Spleen (tissue), 11 donors: ENCODE results near the gene FDXR. TPM values are rescaled to one million over a fixed set of nuclear protein-coding genes. Genes with fewer than 3 reads are reported as not detected.

Experiments used
- DNase-seq: peaks from one replicate; pipeline ENCODE4 v3.0.0-alpha.2; 2020
- H3K27ac ChIP-seq, 8 donors: fragments of 200-600 bp; sonication (generic) in 7 of 8; 1 replicate in 4 of 8; 2 replicates in 4 of 8; pipeline versions ENCODE4 v1.5.0 to v1.8.0; 2016 to 2021; ENCODE audit warnings: inconsistent platforms in 4 of 8, mild to moderate bottlenecking in 4 of 8, moderate library complexity in 1 of 8
- H3K27me3 ChIP-seq, 7 donors: fragments of 200-600 bp; sonication (generic) in 6 of 7; replicated peaks in 1 of 7; 1 replicate in 4 of 7; 2 replicates in 3 of 7; pipeline versions ENCODE4 v1.5.0 to v1.8.0; 2016 to 2021; ENCODE audit warnings: inconsistent platforms in 3 of 7, mild to moderate bottlenecking in 1 of 7
- H3K36me3 ChIP-seq, 6 donors: fragments of 200-600 bp; sonication (generic) in 5 of 6; 1 replicate in 4 of 6; 2 replicates in 2 of 6; pipeline versions ENCODE4 v1.5.0 to v1.8.0; 2016 to 2021; ENCODE audit warnings: inconsistent platforms in 2 of 6
- H3K4me1 ChIP-seq, 6 donors: fragments of 200-600 bp; sonication (generic) in 5 of 6; 1 replicate in 3 of 6; 2 replicates in 3 of 6; pipeline versions ENCODE4 v1.5.0 to v1.8.0; 2016 to 2021; ENCODE audit warnings: inconsistent platforms in 3 of 6
- H3K4me3 ChIP-seq, 8 donors: fragments of 200-600 bp; sonication (generic) in 7 of 8; 1 replicate in 4 of 8; 2 replicates in 4 of 8; pipeline versions ENCODE4 v1.5.0 to v1.8.0; 2016 to 2021; ENCODE audit warnings: inconsistent platforms in 4 of 8, mild to moderate bottlenecking in 4 of 8, moderate library complexity in 2 of 8
- H3K9me3 ChIP-seq, 8 donors: fragments of 200-600 bp; sonication (generic) in 7 of 8; 1 replicate in 4 of 8; 2 replicates in 4 of 8; pipeline versions ENCODE4 v1.5.0 to v1.8.0; 2016 to 2021; ENCODE audit warnings: inconsistent platforms in 4 of 8
- CTCF ChIP-seq, 11 experiments: fragments of 200-600 bp in 7 of 11; fragments of 450-650 bp in 4 of 11; sonication (generic) in 4 of 11; IDR thresholded peaks in 8 of 11; conservative IDR thresholded peaks in 3 of 11; 1 replicate in 7 of 11; 2 replicates in 4 of 11; pipeline versions ENCODE4 v1.4.0 to v1.8.0; 2016 to 2021; ENCODE audit warnings: antibody characterized with exemption in 11 of 11, inconsistent platforms in 4 of 11, mild to moderate bottlenecking in 1 of 11
- POLR2A ChIP-seq, 3 donors: fragments of 450-650 bp; IDR thresholded peaks; one replicate each; pipeline ENCODE4 v1.5.1; 2017; ENCODE audit warnings: antibody characterized with exemption in 3 of 3, mild to moderate bottlenecking in 1 of 3
- POLR2AphosphoS5 ChIP-seq, 3 donors: sonication (generic); formaldehyde crosslinking; IDR thresholded peaks; one replicate each; pipeline ENCODE4 v1.5.1; 2017; ENCODE audit warnings: antibody characterized with exemption in 3 of 3
- WGBS, 5 donors: extraction: QIAGEN DNeasy Blood & Tissue Kit in 3 of 5; methylation state at CpG; one replicate each; pipeline versions ENCODE4 v1.1.5 to v1.1.7; 2013 to 2018; 5-methylcytosine and 5-hydroxymethylcytosine counted together
- intact Hi-C: fragments of 100-400 bp; cut with DNase I; formaldehyde crosslinking; loops from one replicate; pipeline ENCODE4 v1.15.0; 2023; ENCODE audit warnings: low total_unique reads
- polyA plus RNA-seq, 3 donors: library from polyadenylated mRNA; stranded (reverse); fragments of 200-250 nt; gene quantifications; one replicate each; pipeline ENCODE4 v1.2.1, GENCODE V29; 2013
- total RNA-seq, 7 donors: library from RNA; depleted of rRNA in 3 of 7; stranded (reverse); fragments of >200 nt in 3 of 7; fragmentation: NEBNext Ultra II Directional in 4 of 7; extraction: Animal tissue kit (Norgen Biotek cat#: 25700) in 4 of 7; gene quantifications; one replicate each; pipeline versions ENCODE4 v1.1.0 to v1.2.1, GENCODE V29; 2016 to 2021
- donor health status: healthy with polysubstance abuse.
- donor health status: DM: no; HTN: no; CAD: no; lungs with moderate emphysema.
- donor health status: DM: no; HTN: no; CAD: no.
- donor health status: Bipolar disorder and iron deficiency.
- donor health status: healthy.
- donor health status: DM: no; HTN: no; CAD: no.
- donor health status: DM: yes; HTN: yes; CAD: no.

Gene FDXR
- total and polyA plus RNA-seq, 10 donors, result 13.6 to 114 (median 40.9) TPM

DNA sequence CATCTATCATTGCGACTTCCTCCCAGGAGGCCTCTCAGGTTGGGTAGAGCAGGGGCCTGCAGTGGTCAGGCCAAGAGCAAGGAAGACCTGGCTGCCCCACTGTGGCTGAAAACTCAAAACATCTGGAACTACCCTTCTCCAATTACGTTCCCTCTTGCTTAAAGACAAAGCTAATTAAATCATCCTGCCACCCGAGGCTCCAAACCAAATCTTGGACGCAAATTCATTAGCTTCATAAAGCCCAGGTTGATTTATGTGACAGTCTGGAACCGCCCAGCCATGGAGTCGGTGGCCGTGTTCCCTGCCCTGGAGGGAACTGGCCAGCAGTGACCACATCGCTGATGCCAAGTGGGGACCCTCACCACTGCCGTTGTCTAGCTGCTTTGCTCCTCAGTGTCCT, 34.5 kb downstream of the FDXR start:
- Histone ChIP-seq H3K27me3 (peaks cover 0 to 15% (median 0%) of the 10 kb centered on the region in 7 donors), H3K4me3 (no peak overlapping the region), H3K4me1 (peaks cover 14 to 58% (median 46%) of the 10 kb centered on the region in 6 donors), H3K9me3 (no peaks in the 10 kb centered on the region), H3K36me3 (peaks cover 0 to 53% (median 21%) of the 10 kb centered on the region in 6 donors), H3K27ac (no peak overlapping the region)
- DNase-seq, result no peak
- no peak for TF ChIP-seq POLR2A (IDR thresholded peaks at IDR 0.05)
- no peak for TF ChIP-seq POLR2AphosphoS5 (IDR thresholded peaks at IDR 0.05)
- no peak for TF ChIP-seq CTCF (IDR thresholded peaks at IDR 0.05 in 8 of 11, conservative IDR thresholded peaks at IDR 0.05 in 3 of 11)
- 89 to 96% (median 92%) methylated on average over 7 to 9 of the region's 9 CpGs for WGBS, 5 donors
- intact Hi-C loops, result no loop called here

DNA sequence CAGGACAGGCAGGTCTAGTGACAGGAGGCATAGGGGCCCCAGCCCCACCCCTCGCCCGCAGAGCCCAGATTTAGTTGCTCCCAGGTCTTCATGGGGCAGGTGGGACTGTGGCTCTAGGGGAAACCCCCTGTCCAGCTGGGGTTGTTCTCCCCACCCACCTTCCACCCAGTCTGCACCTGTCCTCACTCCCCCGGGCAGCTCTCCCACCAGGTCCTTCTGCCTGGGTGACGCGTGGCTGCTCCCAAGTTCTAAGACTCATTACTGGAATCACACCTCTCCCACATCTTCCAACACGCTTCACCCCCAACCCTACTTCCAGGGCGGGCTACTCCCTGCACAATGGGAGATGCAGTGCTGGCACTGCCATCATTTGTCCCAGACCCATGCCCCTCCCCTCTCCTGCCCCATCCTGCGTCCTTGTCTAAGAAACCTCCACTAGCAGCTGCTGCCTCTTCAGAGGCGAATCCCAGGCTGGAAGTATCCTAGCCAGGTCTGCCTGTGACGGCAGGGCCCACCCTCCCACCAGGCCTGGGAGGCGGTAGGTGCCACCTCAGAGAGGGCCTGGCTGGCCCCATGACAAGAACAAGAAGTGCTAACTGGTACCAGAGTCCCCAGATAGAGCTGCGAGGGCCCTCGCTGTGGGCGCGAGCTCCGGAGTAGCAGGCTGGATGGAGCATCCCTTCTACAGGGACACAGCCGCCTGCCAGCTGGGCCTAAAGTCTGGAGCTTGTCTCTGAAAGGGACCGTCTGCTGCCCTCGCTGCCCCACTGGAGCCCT, 35.9 kb downstream of the FDXR start:
- peaks cover 0 to 1% (median 0%) of the 10 kb centered on the region in 7 donors for H3K27me3 ChIP-seq
- no peaks in the 10 kb centered on the region for H3K9me3 ChIP-seq
- no peak overlapping the region for H3K4me3 ChIP-seq
- TF ChIP-seq POLR2A (IDR thresholded peaks at IDR 0.05) (no peak), POLR2AphosphoS5 (IDR thresholded peaks at IDR 0.05) (no peak), CTCF (IDR thresholded peaks at IDR 0.05 in 8 of 11, conservative IDR thresholded peaks at IDR 0.05 in 3 of 11) (no peak)
- H3K27ac ChIP-seq, result no peak overlapping the region
- peaks cover 0 to 53% (median 21%) of the 10 kb centered on the region in 6 donors for H3K36me3 ChIP-seq
- 90 to 98% (median 96%) methylated on average over 15 to 19 of the region's 19 CpGs for WGBS, 5 donors
- no peak for DNase-seq
- H3K4me1 ChIP-seq, result peaks cover 10 to 58% (median 39%) of the 10 kb centered on the region in 6 donors
- intact Hi-C loops, result no loop called here

GRCh38 chr17:74836191-74836590, 36.6 kb downstream of the FDXR start:
- 90 to 97% (median 95%) methylated on average over 25 to 26 of the region's 26 CpGs for WGBS, 5 donors
- TF ChIP-seq POLR2AphosphoS5 (IDR thresholded peaks at IDR 0.05) (no peak), CTCF (IDR thresholded peaks at IDR 0.05 in 8 of 11, conservative IDR thresholded peaks at IDR 0.05 in 3 of 11) (no peak), POLR2A (IDR thresholded peaks at IDR 0.05) (no peak)
- peaks cover 8 to 55% (median 35%) of the 10 kb centered on the region in 6 donors for H3K4me1 ChIP-seq
- no peak overlapping the region for H3K27ac ChIP-seq
- no peak for DNase-seq
- H3K9me3 ChIP-seq, result no peaks in the 10 kb centered on the region
- peaks cover 0 to 53% (median 21%) of the 10 kb centered on the region in 6 donors for H3K36me3 ChIP-seq
- intact Hi-C loops, result no loop called here
- no peak overlapping the region for H3K4me3 ChIP-seq
- H3K27me3 ChIP-seq, result no peaks in the 10 kb centered on the region
